ENCODE measurements around the gene FRAS1.
"Not testable (repeated sequence)": the region's sequence is repeated elsewhere in the genome, so short reads cannot be mapped to it uniquely, and the experiment has no call there.

Gene FRAS1

GRCh38 chr4:78527103-78527502 lies 470.0 kb downstream of the FRAS1 start:
- DNase-seq: no peak

- no peak for DNase-seq
These were observed 470.4 kb downstream of the FRAS1 start for GRCh38 chr4:78527555-78527954.

GRCh38 chr4:78528327-78528726 lies 471.2 kb downstream of the FRAS1 start:
- DNase-seq: no peak

GRCh38 chr4:78529569-78530209 lies 472.6 kb downstream of the FRAS1 start:
- DNase-seq: no peak

- peak; percentile 12 to 14 for DNase-seq
These were observed 474.9 kb downstream of the FRAS1 start for GRCh38 chr4:78532046-78532445.

- DNase-seq: no peak
These were observed 476.7 kb downstream of the FRAS1 start for GRCh38 chr4:78533854-78534253.

DNA sequence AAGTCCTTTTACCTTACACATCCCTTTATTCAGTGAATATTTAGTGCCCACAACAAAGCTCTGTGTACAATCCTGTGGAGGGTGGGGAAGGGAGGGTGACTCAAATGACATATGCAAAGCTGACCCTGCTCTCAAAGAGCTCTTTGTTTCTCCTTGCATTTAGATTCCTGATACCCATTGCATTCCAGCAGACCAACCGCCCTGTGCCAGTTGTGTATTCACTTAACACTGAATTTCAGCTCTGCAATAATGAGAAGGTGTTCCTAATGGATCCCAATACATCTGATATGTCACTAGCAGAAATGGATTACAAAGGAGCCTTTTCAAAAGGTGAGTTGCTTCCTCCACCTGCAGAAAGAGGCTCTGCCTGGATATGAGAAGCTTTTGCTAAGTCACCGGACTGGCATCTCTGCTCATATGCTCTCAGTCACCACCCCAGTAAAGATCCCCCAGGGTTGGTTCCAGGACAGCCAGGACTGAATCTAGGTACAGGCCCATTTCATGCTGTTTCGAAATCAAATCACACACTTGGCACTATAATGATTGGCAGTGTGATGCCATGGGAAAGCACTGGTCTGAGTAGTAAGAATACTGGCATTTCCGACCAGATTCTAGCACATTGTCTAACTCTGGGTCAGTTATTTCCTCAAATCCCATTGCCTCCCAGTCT lies 477.3 kb downstream of the FRAS1 start:
- DNase-seq: no peak

DNA sequence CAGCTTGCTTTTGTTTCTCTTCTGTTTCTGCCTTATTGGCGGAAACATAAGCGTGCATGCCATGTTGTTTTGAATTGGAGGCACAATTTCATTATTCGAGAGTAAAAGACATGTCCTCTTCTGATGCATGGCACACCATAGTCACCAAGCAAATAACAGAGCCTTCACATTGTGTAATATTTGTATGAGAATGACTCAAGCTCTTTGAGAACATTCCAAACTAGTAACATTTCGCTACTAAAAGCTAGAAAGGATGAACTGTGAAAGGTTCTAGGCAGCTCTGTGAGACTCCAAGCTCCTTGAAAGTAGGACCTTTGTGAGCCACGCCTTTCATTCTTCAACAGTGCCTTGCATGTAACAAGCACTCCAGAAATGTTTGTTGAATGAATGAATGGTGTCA lies 485.2 kb downstream of the FRAS1 start:
- no peak for DNase-seq

DNA sequence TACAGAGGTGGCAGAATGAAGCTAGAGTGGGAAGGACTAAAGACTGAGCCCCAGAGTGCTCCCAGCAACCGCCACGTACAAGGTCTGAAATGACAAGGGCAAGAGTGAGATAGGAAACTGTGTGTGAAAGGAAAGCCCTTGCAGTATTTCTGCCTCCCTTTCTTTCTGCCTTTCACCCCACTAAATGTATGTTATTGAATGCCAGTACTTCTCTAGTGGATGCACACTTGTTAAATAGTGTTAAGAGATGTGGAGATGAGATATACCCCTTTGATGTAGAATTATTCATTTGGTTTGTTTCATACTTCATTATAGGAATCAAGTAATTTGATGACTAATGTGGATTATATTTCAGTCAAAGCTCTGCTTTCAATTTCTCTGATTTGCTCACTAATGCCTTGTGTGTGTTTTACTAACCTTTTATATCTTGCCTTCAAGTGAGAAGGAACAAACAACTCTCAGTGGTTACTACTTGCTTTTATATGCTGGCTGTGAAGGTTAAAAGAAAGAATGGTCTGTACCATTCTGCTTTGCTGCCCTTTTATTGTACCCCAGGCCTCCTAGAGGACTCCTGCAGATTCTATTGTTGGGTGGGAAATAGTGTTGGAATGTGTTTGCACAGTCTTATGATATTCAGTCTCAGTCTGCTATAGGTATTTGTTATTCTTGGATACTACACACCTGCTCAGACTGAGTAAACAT lies 486.5 kb downstream of the FRAS1 start:
- no peak for DNase-seq

GRCh38 chr4:78544678-78545077 lies 487.6 kb downstream of the FRAS1 start:
- no peak for DNase-seq

- no peak for DNase-seq
These were observed 488.4 kb downstream of the FRAS1 start for GRCh38 chr4:78545275-78546246.

- not testable (repeated sequence) for DNase-seq
These were observed 490.8 kb downstream of the FRAS1 start for GRCh38 chr4:78547899-78548298.

DNA sequence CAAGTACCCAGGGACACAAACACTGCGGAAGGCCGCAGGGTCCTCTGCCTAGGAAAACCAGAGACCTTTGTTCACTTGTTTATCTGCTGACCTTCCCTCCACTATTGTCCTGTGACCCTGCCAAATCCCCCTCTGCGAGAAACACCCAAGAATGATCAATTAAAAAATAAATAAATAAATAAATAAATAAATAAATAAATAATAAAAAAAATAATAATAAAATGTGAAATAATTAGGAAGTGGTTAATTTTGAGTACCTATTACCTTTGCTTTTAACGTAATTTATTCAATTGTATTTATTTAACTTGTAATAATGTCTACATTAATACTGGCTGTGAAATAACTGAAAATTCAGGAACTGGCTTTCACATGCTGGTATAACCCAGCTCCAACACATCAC lies 491.8 kb downstream of the FRAS1 start:
- DNase-seq: not testable (repeated sequence)

GRCh38 chr4:78551420-78552351 lies 494.6 kb downstream of the FRAS1 start, which contains the start of gene ANXA3:
Gene ANXA3 (plus strand): TSS chr4:78551770. CDS start chr4:78554474, 2,704 bp downstream.
- no peak for DNase-seq

- peak; percentile 32 to 39 for DNase-seq
These were observed 495.4 kb downstream of the FRAS1 start for GRCh38 chr4:78552389-78553042.

- DNase-seq: no peak
These were observed 495.9 kb downstream of the FRAS1 start for GRCh38 chr4:78553043-78553396.

GRCh38 chr4:78553529-78554060 lies 496.5 kb downstream of the FRAS1 start:
- no peak for DNase-seq

DNA sequence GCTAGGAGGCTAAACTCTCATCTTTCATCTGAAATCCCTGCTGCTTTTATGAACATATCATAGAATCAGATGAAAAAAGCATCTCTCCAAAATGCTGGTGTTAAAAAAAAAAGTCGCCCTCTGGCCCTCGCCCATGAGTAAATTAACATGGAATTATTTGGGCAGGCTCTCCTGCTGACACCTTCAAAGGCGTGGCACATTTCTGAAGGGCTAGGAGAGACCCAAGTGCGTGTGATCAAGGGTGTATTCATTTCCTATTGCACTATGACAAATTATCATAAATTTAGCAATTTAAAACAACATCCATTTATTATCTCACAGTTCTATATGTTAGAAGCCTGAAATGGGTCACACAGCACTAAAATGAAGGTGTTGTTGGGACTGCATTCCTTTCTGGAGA lies 499.5 kb downstream of the FRAS1 start:
- no peak for DNase-seq

DNA sequence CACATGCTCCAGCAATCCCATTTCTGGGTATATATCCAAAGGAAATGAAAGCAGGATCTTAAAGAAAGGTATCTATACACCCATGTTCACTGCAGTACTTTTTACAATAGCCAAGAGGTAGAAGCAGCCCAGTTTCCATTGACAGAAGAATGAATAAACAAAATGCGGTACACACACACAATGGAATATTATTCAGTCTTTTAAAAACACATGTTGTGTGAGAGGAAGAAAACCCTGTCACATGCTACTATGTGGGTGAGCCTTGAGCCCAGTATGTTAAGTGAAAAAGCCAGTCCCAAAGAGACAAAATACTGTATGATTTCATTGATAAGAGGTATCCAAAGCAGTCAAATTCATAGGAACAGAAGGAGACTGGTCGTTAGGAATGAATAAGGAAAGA lies 500.7 kb downstream of the FRAS1 start:
- DNase-seq: no peak

GRCh38 chr4:78558410-78558809 lies 501.3 kb downstream of the FRAS1 start:
- DNase-seq: no peak
